Mucosa of descending colon (tissue), 3 donors: ENCODE data around the gene CYP3A4. TPM values are rescaled to one million over a fixed set of nuclear protein-coding genes. Genes with fewer than 3 reads are reported as not detected.
"Not testable (repeated sequence)": the region's sequence is repeated elsewhere in the genome, so short reads cannot be mapped to it uniquely, and the experiment has no call there.

Source experiments
- ATAC-seq: fragments of 200-7000 bp; cut with Tn5 transposase; one replicate; pipeline ENCODE4 v1.9.1; 2020; ENCODE audit warnings: mild to moderate bottlenecking, moderate library complexity
- DNase-seq, 3 donors: peaks; one replicate each; pipeline ENCODE4 v3.0.0-alpha.2; 2020
- H3K36me3 ChIP-seq: fragments of 200-600 bp; one replicate; pipeline ENCODE4 v1.8.0; 2021; ENCODE audit warnings: low read depth, mild to moderate bottlenecking
- H3K4me1 ChIP-seq: fragments of 200-600 bp; one replicate; pipeline ENCODE4 v1.8.0; 2021; ENCODE audit warnings: low read depth, mild to moderate bottlenecking
- H3K4me3 ChIP-seq: fragments of 200-600 bp; one replicate; pipeline ENCODE4 v1.8.0; 2021; ENCODE audit warnings: mild to moderate bottlenecking
- H3K9me3 ChIP-seq: fragments of 200-600 bp; one replicate; pipeline ENCODE4 v1.8.0; 2021; ENCODE audit warnings: mild to moderate bottlenecking
- intact Hi-C, 2 donors: fragments of 100-400 bp; cut with DNase I in 1 of 2; cut with micrococcal nuclease in 1 of 2; formaldehyde crosslinking; loops; one replicate each; pipeline versions ENCODE4 v1.11.0 to v1.11.1; 2022; cut with DNase I, micrococcal nuclease
- total RNA-seq, 3 donors: library from RNA; stranded (reverse); fragmentation: NEBNext Ultra II Directional in 2 of 3; extraction: Animal tissue kit (Norgen Biotek cat#: 25700) in 2 of 3; gene quantifications; one replicate each; pipeline versions ENCODE4 v1.2.1 to v1.2.4, GENCODE V29; 2021 to 2023
- TF ChIP-seq, protein P1 (sequence below): fragments of 200-600 bp; IDR thresholded peaks from one replicate; pipeline ENCODE4 v1.8.0; 2022; ENCODE audit warnings: antibody characterized with exemption, mild to moderate bottlenecking
- donor health status: DM: no; HTN: no; CAD: no; lungs with moderate emphysema.
- donor health status: DM: no; HTN: no; CAD: no.
- donor health status: DM: no; HTN: yes; CAD: no.

CYP3A4 gene
- total RNA-seq, 3 donors from 2014 or later: 2.8 to 5.4 (median 4.0) TPM

- H3K9me3 ChIP-seq: no peaks in the 10 kb centered on the region
- no peaks in the 10 kb centered on the region for H3K36me3 ChIP-seq
- no peak overlapping the region for H3K4me3 ChIP-seq
- TF ChIP-seq, protein P1, sequence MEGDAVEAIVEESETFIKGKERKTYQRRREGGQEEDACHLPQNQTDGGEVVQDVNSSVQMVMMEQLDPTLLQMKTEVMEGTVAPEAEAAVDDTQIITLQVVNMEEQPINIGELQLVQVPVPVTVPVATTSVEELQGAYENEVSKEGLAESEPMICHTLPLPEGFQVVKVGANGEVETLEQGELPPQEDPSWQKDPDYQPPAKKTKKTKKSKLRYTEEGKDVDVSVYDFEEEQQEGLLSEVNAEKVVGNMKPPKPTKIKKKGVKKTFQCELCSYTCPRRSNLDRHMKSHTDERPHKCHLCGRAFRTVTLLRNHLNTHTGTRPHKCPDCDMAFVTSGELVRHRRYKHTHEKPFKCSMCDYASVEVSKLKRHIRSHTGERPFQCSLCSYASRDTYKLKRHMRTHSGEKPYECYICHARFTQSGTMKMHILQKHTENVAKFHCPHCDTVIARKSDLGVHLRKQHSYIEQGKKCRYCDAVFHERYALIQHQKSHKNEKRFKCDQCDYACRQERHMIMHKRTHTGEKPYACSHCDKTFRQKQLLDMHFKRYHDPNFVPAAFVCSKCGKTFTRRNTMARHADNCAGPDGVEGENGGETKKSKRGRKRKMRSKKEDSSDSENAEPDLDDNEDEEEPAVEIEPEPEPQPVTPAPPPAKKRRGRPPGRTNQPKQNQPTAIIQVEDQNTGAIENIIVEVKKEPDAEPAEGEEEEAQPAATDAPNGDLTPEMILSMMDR: no peak
- no peaks in the 10 kb centered on the region for H3K4me1 ChIP-seq
- intact Hi-C loops: no loop called here
- no peak for ATAC-seq
- DNase-seq: no peak
These were observed 1.7 kb downstream of the CYP3A4 start for GRCh38 chr7:99782012-99782953.

GRCh38 chr7:99780588-99780987, 3.4 kb downstream of the CYP3A4 start:
- TF ChIP-seq, protein P1: no peak
- intact Hi-C loops: no loop called here
- H3K9me3 ChIP-seq: no peaks in the 10 kb centered on the region
- no peaks in the 10 kb centered on the region for H3K4me1 ChIP-seq
- no peaks in the 10 kb centered on the region for H3K36me3 ChIP-seq
- no peak for ATAC-seq
- H3K4me3 ChIP-seq: no peak overlapping the region
- DNase-seq: no peak

DNA sequence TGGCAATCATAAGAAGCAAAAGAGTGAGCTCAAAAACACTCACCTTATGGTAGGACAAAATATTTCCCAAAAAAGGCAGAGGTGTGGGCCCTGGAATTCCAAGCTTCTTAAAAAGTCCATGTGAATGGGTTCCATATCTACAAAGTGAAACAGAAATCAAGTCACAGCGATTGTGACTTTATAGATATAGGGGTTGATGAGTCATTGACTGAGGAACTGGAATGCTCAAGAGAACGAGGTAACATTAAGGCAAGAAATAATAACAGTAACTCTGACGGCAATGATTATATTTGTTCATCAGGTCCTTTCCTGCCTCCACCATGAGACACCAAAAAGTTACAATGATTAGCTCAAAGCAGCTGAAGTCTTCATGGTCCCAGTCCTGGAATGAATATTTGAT, 4.0 kb downstream of the CYP3A4 start:
- ATAC-seq (no peak), DNase-seq (no peak)
- H3K4me1 ChIP-seq: no peaks in the 10 kb centered on the region
- no peak overlapping the region for H3K4me3 ChIP-seq
- H3K36me3 ChIP-seq: no peaks in the 10 kb centered on the region
- intact Hi-C loops: no loop called here
- no peaks in the 10 kb centered on the region for H3K9me3 ChIP-seq
- TF ChIP-seq, protein P1: no peak

DNA sequence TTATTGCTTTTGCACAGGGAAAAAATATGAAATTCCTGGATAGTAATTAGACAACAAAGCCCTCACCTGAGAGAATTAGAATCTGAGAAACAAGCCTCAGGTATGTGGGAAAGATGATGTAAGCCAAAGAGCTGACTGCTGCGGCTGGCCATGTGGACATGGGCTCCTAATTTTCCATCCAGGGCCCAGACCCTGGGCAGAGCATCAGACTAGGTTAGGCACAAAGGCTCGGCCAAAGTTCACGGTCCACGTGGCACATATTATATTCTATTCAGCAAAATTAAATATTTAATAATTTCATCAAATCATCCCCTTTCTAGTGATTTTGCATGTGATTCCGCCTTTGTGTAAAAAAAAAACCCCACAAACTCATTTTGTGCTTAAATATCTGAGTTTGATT, 5.1 kb downstream of the CYP3A4 start:
- intact Hi-C loops: no loop called here
- no peaks in the 10 kb centered on the region for H3K4me1 ChIP-seq
- no peaks in the 10 kb centered on the region for H3K36me3 ChIP-seq
- H3K9me3 ChIP-seq: no peaks in the 10 kb centered on the region
- ATAC-seq (no peak), DNase-seq (no peak)
- H3K4me3 ChIP-seq: no peak overlapping the region
- TF ChIP-seq, protein P1: no peak

DNA sequence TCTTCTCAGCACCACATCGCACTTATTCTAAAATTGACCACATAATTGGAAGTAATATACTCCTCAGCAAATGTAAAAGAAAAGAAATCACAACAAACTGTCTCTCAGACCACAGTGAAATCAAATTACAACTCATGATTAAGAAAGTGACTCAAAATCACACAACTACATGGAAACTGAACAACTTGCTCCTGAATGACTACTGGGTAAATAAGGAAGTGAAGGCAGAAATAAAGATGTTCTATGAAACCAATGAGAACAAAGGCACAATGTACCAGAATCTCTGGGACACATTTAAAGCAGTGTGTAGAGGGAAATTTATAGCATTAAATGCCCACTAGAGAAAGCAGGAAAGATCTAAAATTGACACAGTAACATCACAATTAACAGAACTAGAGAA, 10.6 kb downstream of the CYP3A4 start:
- intact Hi-C loops, DNase-seq, H3K9me3 ChIP-seq, H3K4me1 ChIP-seq, H3K36me3 ChIP-seq, H3K4me3 ChIP-seq: not testable (repeated sequence)
- peak; percentile 36 for ATAC-seq

- H3K36me3 ChIP-seq: no peaks in the 10 kb centered on the region
- no peak overlapping the region for H3K4me3 ChIP-seq
- DNase-seq (peak in 1 of 3 donors; percentile 83), ATAC-seq (peak; percentile 100)
- no peaks in the 10 kb centered on the region for H3K9me3 ChIP-seq
- TF ChIP-seq, protein P1: no peak
- intact Hi-C loops: no loop called here
- peaks cover 5% of the 10 kb centered on the region for H3K4me1 ChIP-seq
These were observed 11.4 kb downstream of the CYP3A4 start for GRCh38 chr7:99772565-99772964.

DNA sequence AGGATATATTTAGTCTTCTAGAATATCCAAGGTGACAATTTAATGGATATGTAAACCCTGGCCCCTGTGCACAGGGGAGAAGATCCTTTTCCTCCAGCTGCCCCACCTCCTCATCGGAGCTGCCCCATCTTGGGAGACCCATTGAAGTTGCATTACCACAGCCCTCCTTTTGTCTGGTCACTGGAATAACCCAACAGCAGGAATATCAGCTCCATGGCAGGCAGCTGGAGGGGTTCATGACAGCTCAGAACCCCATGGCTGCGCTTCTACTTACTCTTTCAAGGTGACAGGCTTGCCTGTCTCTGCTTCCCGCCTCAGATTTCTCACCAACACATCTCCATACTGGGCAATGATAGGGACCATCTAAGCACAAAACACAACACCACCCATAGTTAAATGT, 14.5 kb downstream of the CYP3A4 start:
- H3K4me1 ChIP-seq, DNase-seq, H3K36me3 ChIP-seq, intact Hi-C loops, H3K4me3 ChIP-seq, ATAC-seq, H3K9me3 ChIP-seq: not testable (repeated sequence)
